NOMO-1 treated with DMSO at 0.1 percent for 48 hours (cell line): Measurements from ENCODE around the gene ECD.
A peak's percentile ranks its signal among the peaks of the same experiment; 100 is the strongest.
"Not testable (repeated sequence)": the region's sequence is repeated elsewhere in the genome, so short reads cannot be mapped to it uniquely, and the experiment has no call there.

ENCODE experiments used
- DNase-seq: peaks from one replicate; lab custom pipeline; 2025; ENCODE audit not compliant: unreplicated experiment; lab: John Stamatoyannopoulos, UW

Gene ECD

DNA sequence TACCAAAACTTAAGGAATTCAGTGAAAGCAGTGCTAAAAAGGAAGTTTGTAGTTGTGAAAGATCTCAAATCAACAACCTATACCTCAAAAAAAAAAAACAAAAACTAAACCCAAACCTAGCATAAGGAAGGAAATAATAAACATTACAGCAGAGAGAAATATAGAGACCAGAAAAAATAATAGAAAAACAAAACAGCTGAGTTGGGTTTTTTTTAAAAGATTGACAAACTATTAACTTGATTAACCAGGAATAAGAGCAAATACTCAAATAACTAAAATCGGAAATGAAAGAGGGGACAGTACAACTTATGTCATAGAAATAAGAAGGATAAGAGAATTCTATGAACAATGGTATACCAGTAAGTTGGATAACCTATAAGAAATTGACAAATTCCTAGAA lies 6.7 kb downstream of the ECD start:
- no peak for DNase-seq

GRCh38 chr10:73159038-73159648 lies 8.7 kb downstream of the ECD start:
- DNase-seq = peak; percentile 30

DNA sequence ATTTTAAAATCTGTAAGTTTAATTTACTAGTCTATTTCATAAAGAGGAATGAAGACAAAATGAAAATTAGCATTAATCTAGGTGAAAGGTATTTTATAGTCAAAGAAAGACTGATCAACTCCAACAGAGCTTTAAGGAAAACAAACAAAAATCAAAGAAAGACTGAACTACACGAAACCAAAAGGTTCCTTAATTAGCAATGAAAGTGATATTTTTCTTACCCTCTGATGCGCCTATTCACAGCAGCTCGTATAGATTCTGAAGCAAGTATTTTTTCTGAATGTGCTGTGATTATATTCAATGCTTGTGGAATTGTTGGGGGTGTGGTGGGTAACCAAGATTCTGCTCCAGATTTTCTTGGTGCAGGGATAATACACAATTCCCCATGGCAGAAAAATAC lies 11.8 kb downstream of the ECD start:
- no peak for DNase-seq

- DNase-seq = no peak
Observed at GRCh38 chr10:73152009-73152408, 15.8 kb downstream of the ECD start.

GRCh38 chr10:73150633-73151413 lies 17.0 kb downstream of the ECD start:
- not testable (repeated sequence) for DNase-seq

DNA sequence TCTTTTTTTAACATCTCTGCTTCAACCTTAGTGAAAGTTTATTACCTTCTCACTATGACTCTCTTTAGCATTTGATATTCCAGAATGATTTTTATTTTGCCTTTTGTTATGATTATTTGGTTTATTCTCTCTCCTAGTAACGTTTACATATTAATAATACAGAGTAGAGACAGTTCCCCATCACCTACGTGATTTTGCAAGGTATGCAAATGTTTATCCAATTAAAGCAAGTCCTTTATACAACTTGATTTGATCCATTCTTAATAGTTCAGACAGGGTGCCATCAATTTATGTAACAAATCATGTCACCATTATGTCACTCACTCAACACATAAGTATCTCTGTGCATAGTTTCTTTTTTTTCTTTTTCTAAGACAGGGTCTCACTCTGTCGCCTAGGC lies 26.2 kb downstream of the ECD start:
- no peak for DNase-seq

GRCh38 chr10:73139251-73139650 lies 28.6 kb downstream of the ECD start:
- no peak for DNase-seq

DNA sequence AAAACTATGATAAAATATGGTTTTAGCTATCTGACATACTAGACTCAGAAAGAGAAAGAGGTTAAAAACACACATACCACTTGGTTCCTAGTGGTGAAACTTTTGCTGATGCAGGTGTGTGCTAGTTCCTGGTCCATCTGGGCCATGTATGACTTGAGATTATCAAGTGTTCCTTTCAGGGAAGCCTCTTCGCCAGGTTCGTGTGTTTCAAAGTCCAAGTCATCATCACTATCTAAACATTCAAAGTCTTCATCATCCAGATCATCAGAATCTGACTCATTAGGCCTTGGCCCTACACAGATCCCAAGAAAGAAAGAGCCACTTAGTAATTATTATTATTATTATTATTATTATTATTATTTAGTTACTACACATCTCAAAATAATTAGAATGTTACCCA lies 31.2 kb downstream of the ECD start:
- no peak for DNase-seq

- no peak for DNase-seq
Observed at GRCh38 chr10:73134727-73135126, 33.1 kb downstream of the ECD start.

DNA sequence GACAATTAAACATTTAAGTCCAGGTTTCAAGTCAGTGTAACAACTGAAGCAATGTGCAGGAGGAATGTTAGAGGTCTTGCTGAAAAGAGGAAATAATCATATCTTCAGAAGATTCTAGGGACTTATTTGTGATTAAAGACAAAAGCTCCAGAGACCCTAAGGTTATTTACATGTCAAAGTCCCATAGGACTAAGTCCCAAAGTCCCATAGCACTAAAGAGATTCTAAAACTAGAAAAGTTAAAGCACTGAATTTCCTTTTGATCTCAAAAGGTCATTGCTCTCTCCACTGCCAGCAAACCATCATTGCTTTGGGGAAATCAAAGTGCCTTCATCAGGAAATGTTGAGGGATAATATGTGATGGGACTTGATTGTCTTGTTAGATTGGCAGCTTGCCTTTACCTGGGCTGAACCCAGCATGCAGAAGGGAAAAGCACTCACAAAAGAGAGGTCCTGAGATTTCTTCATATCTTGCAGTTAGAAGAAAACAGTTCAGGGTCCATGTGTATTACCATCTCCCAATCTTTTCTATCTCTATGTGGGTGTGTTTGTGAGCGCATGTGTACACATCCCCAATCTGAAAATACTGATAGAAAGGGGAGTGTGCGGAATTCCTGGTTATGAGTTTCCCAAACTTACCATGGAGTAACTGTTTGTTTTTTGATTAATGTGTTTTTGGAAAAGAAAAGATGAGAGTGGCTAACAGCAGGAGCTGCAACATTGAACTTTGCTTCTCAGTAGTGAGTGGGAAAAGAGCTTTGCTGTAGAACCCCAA lies 35.7 kb downstream of the ECD start:
- DNase-seq = no peak

- DNase-seq = no peak
Observed at GRCh38 chr10:73131301-73131700, 36.5 kb downstream of the ECD start.

- no peak for DNase-seq
Observed at GRCh38 chr10:73126343-73126742, 41.5 kb downstream of the ECD start.

GRCh38 chr10:73119952-73120351 lies 47.9 kb downstream of the ECD start:
- DNase-seq = no peak

DNA sequence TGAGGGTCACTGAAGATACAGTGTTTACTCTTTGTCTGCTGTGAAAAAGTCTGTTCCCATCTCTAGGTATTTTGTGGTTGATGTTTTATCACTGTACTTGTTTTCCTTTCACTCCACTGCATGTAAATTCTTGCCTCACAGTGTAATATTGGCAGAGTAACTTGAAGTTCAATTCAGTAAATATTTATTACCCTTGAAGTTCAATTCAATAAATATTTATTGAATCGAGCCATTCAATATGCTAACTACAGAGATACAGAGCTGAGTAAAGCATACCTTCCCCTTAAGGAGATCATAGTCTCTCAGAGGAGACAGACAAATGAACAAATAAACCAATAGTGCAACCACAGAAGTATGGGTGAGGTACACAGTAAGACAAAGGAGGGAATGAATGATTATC lies 48.4 kb downstream of the ECD start:
- DNase-seq = no peak

DNA sequence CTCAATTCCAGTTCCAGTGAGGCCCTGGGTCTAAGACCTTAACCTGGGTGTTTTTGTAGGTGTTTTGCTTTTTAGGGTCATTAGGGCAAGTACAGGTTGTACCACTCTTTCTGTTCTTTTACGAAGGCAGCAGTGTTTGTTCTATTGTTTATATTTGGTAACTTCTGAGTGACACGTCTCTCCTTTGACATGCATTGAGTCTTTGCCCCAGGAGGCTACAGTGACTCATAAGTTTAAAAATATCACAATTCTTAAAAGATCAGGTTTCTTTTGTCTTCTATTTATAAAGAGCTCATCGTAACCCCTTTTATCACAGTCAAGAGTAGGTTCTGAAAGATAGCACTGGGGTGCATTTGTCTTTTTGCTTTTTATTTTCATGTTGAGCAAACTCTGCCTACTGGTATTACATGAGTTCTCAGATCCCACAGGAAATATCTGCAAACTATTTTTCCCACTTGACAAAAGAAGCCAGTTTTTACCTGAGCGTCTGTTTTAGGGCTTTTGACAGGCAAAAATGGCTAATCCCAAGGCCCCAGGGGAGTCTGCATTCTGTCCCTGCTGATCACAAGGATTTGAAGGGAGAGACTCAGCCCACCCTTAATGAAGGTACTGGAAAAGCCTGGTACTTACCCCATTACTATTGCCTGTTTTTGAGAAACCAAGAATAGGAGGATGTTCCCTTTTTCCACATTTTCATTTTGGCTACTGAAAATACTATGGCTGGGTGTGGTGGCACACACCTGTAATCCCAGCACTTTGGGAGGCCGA lies 49.6 kb downstream of the ECD start:
- DNase-seq = no peak

DNA sequence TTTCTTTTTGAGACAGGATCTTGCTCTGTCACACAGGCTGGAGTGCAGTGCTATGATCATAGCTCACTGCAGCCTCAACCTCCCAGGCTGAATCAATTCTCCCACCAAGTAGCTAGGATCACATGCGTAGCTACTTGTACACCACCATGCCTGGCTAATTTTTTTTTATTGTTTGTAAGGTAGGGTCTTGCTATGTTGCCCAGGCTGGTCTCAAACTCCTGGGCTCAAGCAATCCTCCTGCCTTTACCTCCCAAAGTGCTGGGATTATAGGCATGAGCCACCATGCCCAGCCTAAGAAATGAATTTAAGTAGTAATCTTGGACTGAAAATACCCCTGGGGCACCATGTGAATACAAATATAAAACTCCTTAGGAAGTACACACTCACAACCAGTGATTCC lies 51.8 kb downstream of the ECD start:
- no peak for DNase-seq

DNA sequence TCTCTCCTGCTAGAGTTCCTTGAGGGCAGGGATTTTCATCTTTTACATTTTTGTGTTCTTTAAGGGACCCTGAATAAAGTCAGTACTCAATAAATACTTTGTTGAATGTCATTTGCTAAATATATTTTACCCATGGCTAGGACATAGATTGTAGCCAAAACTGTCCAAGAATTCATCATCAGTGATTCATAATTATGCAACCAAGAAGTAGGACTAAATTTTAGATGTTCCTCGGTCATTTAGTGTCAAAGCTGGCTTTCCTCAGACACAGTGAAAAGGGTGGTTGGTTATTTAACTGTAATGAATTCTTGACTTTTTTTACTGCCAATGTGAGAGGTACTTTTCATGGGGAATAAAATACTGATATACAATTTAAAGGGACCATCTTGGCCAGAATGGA lies 54.3 kb downstream of the ECD start:
- DNase-seq = no peak

GRCh38 chr10:73112032-73112431 lies 55.8 kb downstream of the ECD start:
- DNase-seq = not testable (repeated sequence)

GRCh38 chr10:73110345-73110849 lies 57.4 kb downstream of the ECD start, which contains the start of gene NUDT13:
Gene NUDT13, plus strand, starts transcription at chr10:73110455. Its CDS starts 3,911 bp downstream, at chr10:73114366.
- DNase-seq = peak; percentile 91

GRCh38 chr10:73109248-73109652 lies 58.6 kb downstream of the ECD start:
- DNase-seq = not testable (repeated sequence)

DNA sequence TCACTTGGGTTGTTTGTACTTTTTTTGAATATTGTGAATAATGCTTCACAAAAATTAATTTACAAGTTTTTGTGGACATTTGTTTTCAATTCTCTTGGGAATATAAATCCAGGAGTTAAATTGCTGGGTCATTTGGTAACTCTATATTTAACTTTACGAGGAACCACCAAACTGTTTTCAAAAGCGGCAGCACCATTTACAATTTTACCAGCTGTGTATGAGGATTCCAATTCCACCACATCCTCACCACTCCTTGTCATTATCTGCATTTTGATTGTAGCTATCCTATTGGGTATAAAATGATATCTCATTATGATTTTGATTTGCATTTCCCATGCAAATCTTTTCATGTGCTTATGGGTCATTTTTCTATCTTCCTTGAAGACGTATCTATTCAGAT lies 61.5 kb downstream of the ECD start:
- no peak for DNase-seq
